GM23248 (cell line): ENCODE results near the gene PEAK1.

Source experiments
- EZH2 ChIP-seq: fragments of 200-600 bp; sonication (generic); IDR thresholded peaks from 2 replicates; pipeline ENCODE4 v1.6.1; 2018; ENCODE audit warnings: antibody characterized with exemption, mild to moderate bottlenecking; ENCODE audit not compliant: insufficient read depth, poor library complexity, severe bottlenecking
- EZH2phosphoT487 ChIP-seq: fragments of 200-600 bp; sonication (generic); IDR thresholded peaks from 2 replicates; pipeline ENCODE4 v1.6.1; 2018; ENCODE audit warnings: antibody characterized with exemption, moderate library complexity, mild to moderate bottlenecking, low read depth; ENCODE audit not compliant: insufficient read depth

GRCh38 chr15:77070495-77071304 lies 349.2 kb downstream of the PEAK1 start, which contains the start of gene TSPAN3:
- no peak for TF ChIP-seq EZH2
- TF ChIP-seq EZH2phosphoT487, result no peak
